Mesendoderm (in vitro differentiated cells): ENCODE results near the gene PPM1N.

Experiments used
- DNase-seq: peaks from one replicate; pipeline ENCODE4 v3.0.0; 2013
- H2AK5ac ChIP-seq: 2 replicates; pipeline ENCODE4 v1.6.1; 2013; ENCODE audit warnings: low read length, inconsistent platforms
- H2BK120ac ChIP-seq: 2 replicates; pipeline ENCODE4 v1.6.1; 2013; ENCODE audit warnings: low read depth, mild to moderate bottlenecking, low read length, moderate library complexity, mixed read lengths
- H2BK15ac ChIP-seq: replicated peaks from 2 replicates; pipeline ENCODE4 v1.6.1; 2013; ENCODE audit warnings: low read depth, mild to moderate bottlenecking, moderate library complexity
- H2BK5ac ChIP-seq: 2 replicates; pipeline ENCODE4 v1.6.1; 2013; ENCODE audit warnings: low read length, inconsistent platforms
- H3K18ac ChIP-seq: 2 replicates; pipeline ENCODE4 v1.6.1; 2013; ENCODE audit warnings: mild to moderate bottlenecking, low read length, mixed read lengths
- H3K23ac ChIP-seq: one replicate; pipeline ENCODE4 v1.6.1; 2013; ENCODE audit warnings: low read length
- H3K27ac ChIP-seq: 2 replicates; pipeline ENCODE4 v1.5.1; 2013; ENCODE audit warnings: low read depth, mild to moderate bottlenecking, inconsistent platforms, low read length, moderate library complexity
- H3K27me3 ChIP-seq: 2 replicates; pipeline ENCODE4 v1.6.1; 2013; ENCODE audit warnings: low read length, control low read depth, mild to moderate bottlenecking, inconsistent platforms; ENCODE audit not compliant: insufficient read depth, poor library complexity
- H3K36me3 ChIP-seq: 2 replicates; pipeline ENCODE4 v1.6.1; 2013; ENCODE audit warnings: low read length, inconsistent platforms; ENCODE audit not compliant: control insufficient read depth, insufficient read depth
- H3K4ac ChIP-seq: one replicate; pipeline ENCODE4 v1.6.1; 2013; ENCODE audit warnings: low read depth, mild to moderate bottlenecking, low read length, moderate library complexity
- H3K4me1 ChIP-seq: 2 replicates; pipeline ENCODE4 v1.6.1; 2013; ENCODE audit warnings: low read depth, low read length, inconsistent platforms; ENCODE audit not compliant: control insufficient read depth
- H3K4me2 ChIP-seq: 2 replicates; pipeline ENCODE4 v1.6.1; 2013; ENCODE audit warnings: low read length
- H3K4me3 ChIP-seq: 2 replicates; pipeline ENCODE4 v1.5.1; 2013; ENCODE audit warnings: mild to moderate bottlenecking, low read length
- H3K56ac ChIP-seq: one replicate; pipeline ENCODE4 v1.6.1; 2013; ENCODE audit warnings: low read length
- H3K79me1 ChIP-seq: 2 replicates; pipeline ENCODE4 v1.6.1; 2013; ENCODE audit warnings: low read length, inconsistent platforms
- H3K79me2 ChIP-seq: 2 replicates; pipeline ENCODE4 v1.6.1; 2013; ENCODE audit warnings: mild to moderate bottlenecking, low read length; ENCODE audit not compliant: control insufficient read depth, insufficient read depth
- H3K9ac ChIP-seq: 2 replicates; pipeline ENCODE4 v1.6.1; 2013; ENCODE audit warnings: low read length, inconsistent platforms
- H4K5ac ChIP-seq: one replicate; pipeline ENCODE4 v1.6.1; 2013; ENCODE audit warnings: low read length
- H4K8ac ChIP-seq: one replicate; pipeline ENCODE4 v1.6.1; 2013; ENCODE audit warnings: low read depth, mild to moderate bottlenecking, control low read depth, low read length, moderate library complexity
- WGBS: extraction: QIAGEN DNeasy Blood & Tissue Kit; methylation state at CpG from one replicate; pipeline ENCODE4 v1.1.7; 2013; ENCODE audit warnings: low lambda C conversion rate, missing lambda C conversion rate; ENCODE audit not compliant: insufficient coverage; ENCODE audit errors: extremely low coverage; 5-methylcytosine and 5-hydroxymethylcytosine counted together

Gene PPM1N

DNA sequence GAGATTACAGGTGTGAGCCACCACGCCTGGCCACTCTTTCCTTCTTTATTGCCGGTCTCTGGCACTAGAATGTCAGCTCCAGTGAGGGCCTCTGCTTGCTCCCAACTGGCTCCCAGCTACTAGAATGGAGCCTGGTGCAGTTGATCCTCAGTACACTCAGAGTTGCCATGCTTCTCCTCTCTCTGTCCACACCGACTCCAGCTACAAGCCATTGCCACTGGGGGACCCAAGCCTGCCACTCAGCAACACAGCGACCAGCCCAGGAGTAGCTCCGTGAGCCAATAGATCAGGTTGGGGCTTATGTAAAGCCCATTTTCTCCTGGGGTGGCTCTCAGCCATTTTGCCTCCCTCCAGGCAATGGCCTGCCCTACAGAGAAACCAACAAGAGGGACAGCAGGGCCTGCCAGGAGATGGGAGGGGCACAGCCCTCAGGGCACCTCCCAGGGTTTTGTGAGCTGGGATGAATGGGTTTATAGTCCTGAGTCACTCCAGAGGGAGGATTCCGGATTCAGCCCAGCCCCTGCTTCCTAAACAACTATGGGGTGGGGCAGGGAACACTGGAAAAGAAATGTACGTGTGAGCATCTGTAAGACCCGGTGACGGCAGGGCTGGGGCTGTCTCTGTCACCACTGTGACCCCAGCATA, 49.8 kb downstream of the PPM1N start:
- Histone ChIP-seq H3K4me3 (no peak overlapping the region), H3K56ac (no peak overlapping the region), H3K9ac (no peak overlapping the region)

More for the DNA sequence above, 49.8 kb downstream of the PPM1N start:
- Histone ChIP-seq H3K23ac (no peak overlapping the region), H3K27ac (no peak overlapping the region), H2BK5ac (no peak overlapping the region), H3K4ac (no peak overlapping the region), H4K8ac (no peak overlapping the region), H3K36me3 (no peaks in the 10 kb centered on the region), H2BK120ac (no peak overlapping the region), H3K18ac (no peak overlapping the region), H3K79me1 (no peaks in the 10 kb centered on the region), H3K27me3 (no peaks in the 10 kb centered on the region), H2BK15ac (no peak overlapping the region), H4K5ac (no peak overlapping the region), H3K4me2 (no peak overlapping the region), H3K79me2 (no peaks in the 10 kb centered on the region), H3K4me1 (no peaks in the 10 kb centered on the region), H2AK5ac (no peak overlapping the region)
- no CpG with 5 or more reads among the region's 9 CpGs for WGBS
- DNase-seq: peak; percentile 51
